NCI-H524 treated with DMSO at 0.1 percent for 48 hours (cell line): ENCODE results near the gene PIGN.
A peak's percentile ranks its signal among the peaks of the same experiment; 100 is the strongest.
"Not testable (repeated sequence)": the region's sequence is repeated elsewhere in the genome, so short reads cannot be mapped to it uniquely, and the experiment has no call there.

ENCODE experiments used
- DNase-seq: peaks from one replicate; lab custom pipeline; 2025; lab: John Stamatoyannopoulos, UW

PIGN gene

DNA sequence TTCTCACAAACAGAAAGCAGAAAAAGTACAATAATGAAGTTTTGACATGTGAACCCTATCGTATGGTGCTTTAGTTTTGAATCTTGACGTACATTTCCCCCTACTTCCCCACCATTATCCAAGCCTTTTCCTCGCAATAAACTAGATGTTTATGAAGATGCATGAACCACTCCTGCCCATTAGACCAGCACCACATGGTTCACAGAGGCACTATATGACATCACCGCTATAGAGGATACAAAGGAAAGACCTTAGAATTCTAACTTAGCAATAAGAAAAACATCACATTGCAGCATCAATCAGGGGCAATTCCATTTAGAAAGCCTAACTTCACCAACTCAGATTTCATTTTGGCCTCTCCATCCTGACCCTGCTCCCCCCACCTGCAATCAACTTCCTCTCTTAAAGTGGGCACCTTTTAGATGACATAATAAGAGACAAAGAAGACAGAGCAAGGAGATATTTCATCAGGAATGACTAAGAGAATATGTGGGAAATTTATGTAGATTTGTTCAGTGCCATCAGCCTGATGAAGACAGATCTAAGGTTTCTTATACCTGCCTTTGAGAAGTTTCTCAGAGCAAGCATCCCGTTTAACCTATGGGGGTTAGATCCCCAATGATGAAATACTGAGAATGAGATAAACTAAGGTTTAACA is 124.9 kb downstream of the PIGN start:
- no peak for DNase-seq

- no peak for DNase-seq
Observed at GRCh38 chr18:62060820-62061219, 126.0 kb downstream of the PIGN start.

DNA sequence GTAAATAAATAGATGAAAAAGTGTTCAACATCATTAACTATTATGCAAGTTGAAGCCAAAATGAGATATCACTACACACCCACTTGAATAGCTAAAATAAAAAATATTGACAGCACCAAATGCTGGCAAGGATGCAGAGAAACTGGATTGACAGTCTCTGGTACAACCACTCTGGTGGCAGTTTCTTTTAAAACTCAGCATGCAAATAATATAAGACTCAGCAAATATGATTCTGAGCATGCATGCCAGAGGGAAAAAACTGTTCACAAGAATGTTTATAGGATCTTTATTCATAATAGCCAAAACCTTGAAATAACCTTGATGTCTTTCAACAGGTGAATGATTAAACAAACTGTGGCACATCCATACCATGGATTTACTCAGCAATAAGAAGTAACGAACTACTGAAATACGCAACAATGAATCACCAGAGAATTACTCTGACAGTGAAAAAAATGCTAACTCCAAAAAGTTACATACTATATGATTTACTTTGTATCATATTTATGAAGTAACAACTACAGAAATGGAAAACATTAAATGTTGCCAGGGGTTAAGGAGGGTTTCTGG is 131.8 kb downstream of the PIGN start:
- no peak for DNase-seq

DNA sequence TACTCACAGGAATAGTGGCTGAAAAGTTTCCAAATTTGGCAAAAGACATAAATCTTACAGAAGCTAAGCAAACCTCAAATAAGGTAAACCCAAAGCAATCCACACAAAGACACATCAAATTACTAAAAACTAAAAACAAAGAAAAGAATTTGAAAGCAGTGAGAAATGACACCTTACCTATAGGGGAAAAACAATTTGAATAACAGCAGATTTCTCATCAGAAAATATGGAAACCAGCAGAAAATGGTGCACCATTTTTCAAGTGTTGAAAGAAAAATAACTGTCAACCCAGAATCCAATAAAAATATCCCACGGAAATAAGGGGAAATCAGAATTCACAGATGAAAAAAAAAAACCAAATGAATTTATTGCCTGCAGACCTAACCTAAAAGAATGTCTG is 138.6 kb downstream of the PIGN start:
- DNase-seq, result no peak

GRCh38 chr18:62045316-62045715 is 141.5 kb downstream of the PIGN start:
- DNase-seq, result no peak

GRCh38 chr18:62044490-62045000 is 142.3 kb downstream of the PIGN start:
- DNase-seq, result no peak

- DNase-seq, result peak; percentile 8
Observed at GRCh38 chr18:62037989-62038778, 148.7 kb downstream of the PIGN start.

GRCh38 chr18:62037012-62037742 is 149.7 kb downstream of the PIGN start:
- no peak for DNase-seq

GRCh38 chr18:62034286-62034685 is 152.6 kb downstream of the PIGN start:
- not testable (repeated sequence) for DNase-seq

DNA sequence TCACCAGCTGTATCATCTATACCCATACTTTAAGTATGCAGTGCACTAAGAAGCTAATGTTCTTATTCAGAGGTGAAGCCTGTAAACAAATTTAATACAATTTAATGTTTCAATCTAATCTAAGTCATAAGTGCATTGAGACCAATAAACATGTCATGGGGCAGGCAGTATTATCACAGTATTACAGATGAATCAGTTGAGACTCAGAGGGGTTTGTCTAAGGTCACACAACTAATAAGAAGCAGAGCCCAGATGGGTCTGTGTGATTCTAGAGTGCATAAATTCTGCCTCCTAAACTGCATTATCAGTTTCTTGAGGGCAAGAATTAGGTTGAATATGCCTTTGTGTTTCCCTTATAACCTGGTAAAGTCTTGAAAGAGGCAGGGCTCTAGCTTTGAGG is 153.1 kb downstream of the PIGN start:
- no peak for DNase-seq

DNA sequence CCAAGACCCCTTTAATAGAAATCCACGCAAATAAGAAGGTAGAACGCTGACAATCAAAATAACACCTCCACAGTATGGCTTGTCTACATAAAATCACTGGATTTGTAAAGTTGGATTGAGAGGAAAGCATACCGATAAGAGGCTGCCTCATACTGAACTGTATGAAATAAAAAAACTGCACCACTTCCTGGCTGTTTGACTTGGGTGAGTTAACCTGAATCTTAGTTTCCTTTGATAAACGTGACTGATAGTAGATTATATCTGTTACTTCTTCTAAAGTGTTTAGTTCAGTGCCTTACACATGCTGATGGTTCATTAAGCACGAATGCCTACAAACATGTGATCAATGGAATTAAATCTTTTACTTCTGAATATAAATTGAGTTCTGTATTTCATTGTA is 153.6 kb downstream of the PIGN start:
- no peak for DNase-seq

- no peak for DNase-seq
Observed at GRCh38 chr18:62030091-62030985, 156.5 kb downstream of the PIGN start.

DNA sequence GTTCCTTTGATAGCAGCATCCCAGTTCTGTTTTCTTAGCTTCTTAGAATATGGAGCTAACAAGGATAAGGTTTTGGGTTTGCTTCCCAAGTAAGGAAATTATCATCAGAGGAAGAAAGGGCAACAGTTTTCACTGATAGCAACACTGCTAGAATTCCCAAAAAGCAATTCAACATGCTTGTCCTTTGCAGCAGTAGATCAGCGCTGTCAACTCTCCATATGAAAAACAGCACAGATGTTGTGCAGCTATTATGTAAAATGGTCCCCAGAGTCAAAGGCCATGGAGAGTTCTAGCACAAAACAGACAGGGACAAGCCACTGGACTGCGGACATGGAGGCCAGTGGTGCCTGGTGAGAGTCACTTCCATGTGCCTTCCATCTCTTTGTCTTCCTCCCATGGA is 158.1 kb downstream of the PIGN start:
- DNase-seq, result no peak

DNA sequence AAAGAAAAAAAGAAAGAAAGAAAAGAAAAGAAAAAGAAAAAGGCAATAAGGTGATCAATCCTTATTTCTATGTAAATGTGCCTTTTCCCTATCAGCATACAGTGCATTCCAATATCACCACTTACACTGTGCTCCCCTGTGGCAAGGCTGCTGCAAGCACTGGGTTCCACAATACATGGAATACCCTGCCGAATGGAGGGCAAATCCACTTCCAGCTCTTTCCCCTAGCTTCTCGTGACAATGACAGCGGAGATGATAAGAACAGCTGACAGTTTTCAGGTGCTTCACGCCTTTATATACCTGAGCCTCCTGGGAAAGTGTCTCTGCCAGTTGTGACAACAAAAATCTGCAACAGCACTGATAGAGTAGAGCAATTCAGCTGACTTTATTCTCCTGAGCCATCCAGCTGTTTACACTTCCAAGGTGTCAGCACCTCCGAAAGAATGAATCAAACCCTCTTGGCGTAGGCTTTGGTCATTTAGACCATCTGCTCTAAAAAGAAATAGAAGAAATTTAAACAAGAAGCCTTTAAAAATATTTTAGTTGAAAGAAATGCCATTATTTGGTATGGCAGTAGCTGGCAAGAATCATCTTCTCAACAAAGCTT is 158.8 kb downstream of the PIGN start:
- DNase-seq, result no peak

DNA sequence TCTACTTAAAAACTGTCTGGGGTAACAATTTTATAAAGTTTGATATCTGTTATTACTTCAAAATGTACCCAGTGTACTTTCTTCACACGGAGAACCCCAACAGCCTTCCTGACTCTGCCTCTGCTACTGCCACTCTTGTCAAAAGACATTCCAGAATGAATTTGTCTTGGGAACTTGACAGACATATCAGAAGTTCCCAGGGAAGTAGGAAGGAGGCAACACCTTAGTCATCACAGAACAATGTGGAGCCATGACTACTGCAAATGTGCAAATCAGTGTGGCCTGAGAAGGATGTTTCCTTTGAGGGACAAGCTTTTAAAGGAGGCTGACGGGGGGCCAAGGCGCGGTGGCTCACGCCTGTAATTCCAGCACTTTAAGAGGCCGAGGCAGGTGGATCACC is 160.3 kb downstream of the PIGN start:
- no peak for DNase-seq

GRCh38 chr18:62024983-62025382 is 161.9 kb downstream of the PIGN start:
- DNase-seq, result no peak

- DNase-seq, result no peak
Observed at GRCh38 chr18:62023536-62023935, 163.3 kb downstream of the PIGN start.

GRCh38 chr18:62018759-62019041 is 168.2 kb downstream of the PIGN start:
- no peak for DNase-seq

DNA sequence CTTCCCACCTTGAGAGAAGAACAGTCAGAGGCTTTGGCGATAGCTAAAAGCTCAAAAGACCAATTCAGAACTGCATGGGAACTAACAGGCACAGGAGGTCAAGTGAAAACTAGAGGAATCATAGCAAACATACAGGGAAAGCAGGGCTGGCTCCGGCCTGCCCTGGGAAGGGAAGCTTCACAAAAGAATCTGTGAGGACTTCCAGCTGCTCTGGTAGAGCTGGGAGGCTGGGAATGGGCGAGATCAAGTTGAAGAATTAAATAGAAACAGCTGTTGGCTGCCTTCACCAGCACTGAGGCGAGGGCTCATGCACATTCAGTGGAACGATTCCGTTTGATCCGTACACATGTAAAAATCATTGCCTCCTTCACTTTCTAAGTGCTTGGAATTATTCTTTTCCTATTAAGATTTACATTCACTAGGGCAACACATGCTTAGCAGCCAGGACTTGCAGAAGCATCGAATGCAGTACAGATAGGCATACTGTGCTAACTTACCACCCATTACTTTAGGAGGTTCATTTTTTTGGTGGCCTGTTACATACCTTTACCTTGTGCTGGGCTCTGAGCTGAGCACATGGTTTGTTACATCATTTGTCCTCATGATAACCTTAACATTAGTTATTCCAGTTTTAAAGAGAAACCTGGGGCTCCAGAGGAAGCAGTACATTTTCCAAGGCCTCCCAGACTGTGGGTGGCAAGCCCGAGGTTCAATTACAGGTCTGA is 168.7 kb downstream of the PIGN start:
- DNase-seq, result no peak

GRCh38 chr18:62017618-62018017 is 169.2 kb downstream of the PIGN start:
- no peak for DNase-seq

DNA sequence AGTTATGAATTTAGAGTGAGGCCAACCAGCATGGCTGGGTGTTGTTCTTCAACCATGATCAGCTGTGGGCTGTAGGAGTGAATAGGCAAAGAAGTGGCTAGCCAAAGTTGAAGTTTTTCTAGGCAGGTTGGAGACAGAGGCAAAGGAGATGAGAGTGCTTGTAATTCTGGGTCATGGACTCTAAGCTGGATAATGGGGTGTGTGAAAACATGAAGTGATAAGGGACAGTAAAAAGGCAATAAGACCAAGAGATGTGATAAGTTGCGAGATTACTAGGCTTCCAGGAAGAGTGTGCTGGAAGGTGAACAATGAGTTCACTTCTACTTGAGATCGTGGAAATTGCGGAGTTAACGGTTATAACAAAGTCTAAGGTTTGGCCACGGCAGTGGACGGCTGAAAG is 175.4 kb downstream of the PIGN start:
- no peak for DNase-seq
